Measurements from ENCODE around the gene SH3GL2. TPM values are rescaled to one million over a fixed set of nuclear protein-coding genes. Genes with fewer than 3 reads are reported as not detected.

SH3GL2 gene
- total RNA-seq, 2 donors from 2014 or later, result 1.5 to 8.2 TPM

DNA sequence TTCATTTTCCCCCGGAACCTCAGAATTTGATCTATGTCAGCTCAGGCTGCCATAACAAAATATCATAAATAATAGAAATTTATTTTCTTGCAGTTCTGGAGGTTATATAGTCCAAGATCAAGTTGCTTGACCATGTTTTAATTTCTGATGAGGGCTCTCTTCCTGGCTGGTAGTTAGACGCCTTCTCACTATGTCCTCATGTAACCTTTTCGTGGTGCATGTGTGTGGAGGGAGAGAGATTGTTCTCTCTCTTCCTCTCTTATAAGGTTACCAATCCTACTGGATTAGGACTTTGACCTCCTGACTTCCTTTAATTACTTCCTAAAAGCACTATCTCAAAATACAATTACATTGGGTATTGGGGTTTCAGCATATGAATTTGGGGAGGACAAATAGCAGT lies 198.6 kb downstream of the SH3GL2 start:
- H3K36me3 ChIP-seq, result no peaks in the 10 kb centered on the region
- no peaks in the 10 kb centered on the region for H3K9me3 ChIP-seq
- intact Hi-C loops (cut with DNase I), result no loop called here
- H3K4me3 ChIP-seq, result no peak overlapping the region
- no peaks in the 10 kb centered on the region for H3K27me3 ChIP-seq (replicated peaks; ENCODE audit: insufficient read depth)
- 96% methylated on average over 3 of the region's 3 CpGs for WGBS
- no peak for DNase-seq (ENCODE audit: low spot score)
- no peaks in the 10 kb centered on the region for H3K4me1 ChIP-seq (replicated peaks)
- H3K27ac ChIP-seq, result no peak overlapping the region
- TF ChIP-seq POLR2A (IDR thresholded peaks at IDR 0.05) (no peak), POLR2AphosphoS5 (IDR thresholded peaks at IDR 0.05) (no peak)
- TF ChIP-seq, protein P1, sequence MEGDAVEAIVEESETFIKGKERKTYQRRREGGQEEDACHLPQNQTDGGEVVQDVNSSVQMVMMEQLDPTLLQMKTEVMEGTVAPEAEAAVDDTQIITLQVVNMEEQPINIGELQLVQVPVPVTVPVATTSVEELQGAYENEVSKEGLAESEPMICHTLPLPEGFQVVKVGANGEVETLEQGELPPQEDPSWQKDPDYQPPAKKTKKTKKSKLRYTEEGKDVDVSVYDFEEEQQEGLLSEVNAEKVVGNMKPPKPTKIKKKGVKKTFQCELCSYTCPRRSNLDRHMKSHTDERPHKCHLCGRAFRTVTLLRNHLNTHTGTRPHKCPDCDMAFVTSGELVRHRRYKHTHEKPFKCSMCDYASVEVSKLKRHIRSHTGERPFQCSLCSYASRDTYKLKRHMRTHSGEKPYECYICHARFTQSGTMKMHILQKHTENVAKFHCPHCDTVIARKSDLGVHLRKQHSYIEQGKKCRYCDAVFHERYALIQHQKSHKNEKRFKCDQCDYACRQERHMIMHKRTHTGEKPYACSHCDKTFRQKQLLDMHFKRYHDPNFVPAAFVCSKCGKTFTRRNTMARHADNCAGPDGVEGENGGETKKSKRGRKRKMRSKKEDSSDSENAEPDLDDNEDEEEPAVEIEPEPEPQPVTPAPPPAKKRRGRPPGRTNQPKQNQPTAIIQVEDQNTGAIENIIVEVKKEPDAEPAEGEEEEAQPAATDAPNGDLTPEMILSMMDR (IDR thresholded peaks at IDR 0.05), result no peak

GRCh38 chr9:17782430-17783149 lies 203.7 kb downstream of the SH3GL2 start:
- Histone ChIP-seq H3K36me3 (no peaks in the 10 kb centered on the region), H3K4me3 (no peak overlapping the region), H3K9me3 (no peaks in the 10 kb centered on the region), H3K4me1 (replicated peaks) (no peaks in the 10 kb centered on the region), H3K27ac (no peak overlapping the region), H3K27me3 (replicated peaks; ENCODE audit: insufficient read depth) (no peaks in the 10 kb centered on the region)
- intact Hi-C loops (cut with DNase I), result no loop called here
- WGBS, result 87% methylated on average over 6 of the region's 6 CpGs
- no peak for DNase-seq (ENCODE audit: low spot score)
- TF ChIP-seq POLR2A (IDR thresholded peaks at IDR 0.05), result no peak
- TF ChIP-seq, protein P1 (IDR thresholded peaks at IDR 0.05), result no peak
- TF ChIP-seq POLR2AphosphoS5 (IDR thresholded peaks at IDR 0.05), result no peak

DNA sequence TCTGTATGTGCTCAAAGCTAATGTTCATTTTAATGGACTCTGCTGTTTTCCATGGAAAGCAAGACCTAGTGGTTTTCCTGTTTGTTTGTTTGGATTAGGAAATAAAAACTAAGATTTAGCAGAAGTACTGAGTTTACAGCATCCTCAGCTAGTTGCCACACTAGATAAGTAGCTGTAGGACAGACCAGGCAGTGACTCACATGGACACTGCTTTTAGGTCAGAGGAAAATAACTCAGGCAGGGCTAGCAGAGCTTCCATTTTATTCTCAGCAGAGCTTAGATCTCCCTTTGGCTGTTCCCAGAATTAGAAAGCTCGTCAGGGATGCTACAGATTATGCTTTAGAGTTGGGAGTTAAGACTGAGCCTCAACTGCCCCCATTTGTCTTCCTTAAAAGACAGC lies 204.4 kb downstream of the SH3GL2 start:
- Histone ChIP-seq H3K4me3 (no peak overlapping the region), H3K27me3 (replicated peaks; ENCODE audit: insufficient read depth) (no peaks in the 10 kb centered on the region), H3K4me1 (replicated peaks) (no peaks in the 10 kb centered on the region), H3K27ac (no peak overlapping the region), H3K36me3 (no peaks in the 10 kb centered on the region), H3K9me3 (no peaks in the 10 kb centered on the region)
- TF ChIP-seq, protein P1 (IDR thresholded peaks at IDR 0.05), result no peak
- TF ChIP-seq POLR2AphosphoS5 (IDR thresholded peaks at IDR 0.05) (no peak), POLR2A (IDR thresholded peaks at IDR 0.05) (no peak)
- DNase-seq (ENCODE audit: low spot score), result no peak
- intact Hi-C loops (cut with DNase I), result no loop called here
- WGBS, result 68% methylated on average over 1 of the region's 1 CpG

- Histone ChIP-seq H3K27ac (no peak overlapping the region), H3K27me3 (replicated peaks; ENCODE audit: insufficient read depth) (no peaks in the 10 kb centered on the region), H3K9me3 (no peaks in the 10 kb centered on the region), H3K4me1 (replicated peaks) (no peaks in the 10 kb centered on the region), H3K4me3 (no peak overlapping the region), H3K36me3 (no peaks in the 10 kb centered on the region)
- intact Hi-C loops (cut with DNase I), result no loop called here
- no peak for DNase-seq (ENCODE audit: low spot score)
- no peak for TF ChIP-seq POLR2A (IDR thresholded peaks at IDR 0.05)
- no peak for TF ChIP-seq POLR2AphosphoS5 (IDR thresholded peaks at IDR 0.05)
- TF ChIP-seq, protein P1 (IDR thresholded peaks at IDR 0.05), result no peak
- WGBS, result 89% methylated on average over 6 of the region's 6 CpGs
Observed at GRCh38 chr9:17789316-17789715, 210.4 kb downstream of the SH3GL2 start.
